ENCODE results near the gene ITGA6. TPM values are rescaled to one million over a fixed set of nuclear protein-coding genes. Genes with fewer than 3 reads are reported as not detected.

ITGA6 gene
- polyA plus RNA-seq, 1 donor from 2014 or later = 14.4 TPM

GRCh38 chr2:172484706-172485105, 57.3 kb downstream of the ITGA6 start:
- H3K9ac ChIP-seq (ENCODE audit: low read length) = no peak overlapping the region
- H3K27ac ChIP-seq (ENCODE audit: low read length) = no peak overlapping the region
- H3K4me3 ChIP-seq (ENCODE audit: low read length) = no peak overlapping the region

GRCh38 chr2:172488556-172488955, 61.2 kb downstream of the ITGA6 start:
- no peak overlapping the region for H3K4me2 ChIP-seq (ENCODE audit: low read length)
- H3K4me3 ChIP-seq (ENCODE audit: low read length) = no peak overlapping the region
- H3K27ac ChIP-seq (ENCODE audit: low read length) = no peak overlapping the region
- no peak for TF ChIP-seq TAF1 (IDR thresholded peaks at IDR 0.05; ENCODE audit: low read depth)
- TF ChIP-seq EZH2 (IDR thresholded peaks at IDR 0.05; ENCODE audit: borderline replicate concordance, insufficient read depth, low read length, poor library complexity, severe bottlenecking) = no peak
- no peak for TF ChIP-seq RAD21 (conservative IDR thresholded peaks at IDR 0.05)
- TF ChIP-seq SMC3 (conservative IDR thresholded peaks at IDR 0.05; ENCODE audit: poor library complexity) = no peak
- no peak for TF ChIP-seq MXI1 (conservative IDR thresholded peaks at IDR 0.05; ENCODE audit: poor library complexity, severe bottlenecking)
- TF ChIP-seq POLR2AphosphoS5 (IDR thresholded peaks at IDR 0.05) = no peak
- TF ChIP-seq EP300 (conservative IDR thresholded peaks at IDR 0.05; ENCODE audit: poor library complexity, severe bottlenecking) = no peak
- TF ChIP-seq, protein P1, sequence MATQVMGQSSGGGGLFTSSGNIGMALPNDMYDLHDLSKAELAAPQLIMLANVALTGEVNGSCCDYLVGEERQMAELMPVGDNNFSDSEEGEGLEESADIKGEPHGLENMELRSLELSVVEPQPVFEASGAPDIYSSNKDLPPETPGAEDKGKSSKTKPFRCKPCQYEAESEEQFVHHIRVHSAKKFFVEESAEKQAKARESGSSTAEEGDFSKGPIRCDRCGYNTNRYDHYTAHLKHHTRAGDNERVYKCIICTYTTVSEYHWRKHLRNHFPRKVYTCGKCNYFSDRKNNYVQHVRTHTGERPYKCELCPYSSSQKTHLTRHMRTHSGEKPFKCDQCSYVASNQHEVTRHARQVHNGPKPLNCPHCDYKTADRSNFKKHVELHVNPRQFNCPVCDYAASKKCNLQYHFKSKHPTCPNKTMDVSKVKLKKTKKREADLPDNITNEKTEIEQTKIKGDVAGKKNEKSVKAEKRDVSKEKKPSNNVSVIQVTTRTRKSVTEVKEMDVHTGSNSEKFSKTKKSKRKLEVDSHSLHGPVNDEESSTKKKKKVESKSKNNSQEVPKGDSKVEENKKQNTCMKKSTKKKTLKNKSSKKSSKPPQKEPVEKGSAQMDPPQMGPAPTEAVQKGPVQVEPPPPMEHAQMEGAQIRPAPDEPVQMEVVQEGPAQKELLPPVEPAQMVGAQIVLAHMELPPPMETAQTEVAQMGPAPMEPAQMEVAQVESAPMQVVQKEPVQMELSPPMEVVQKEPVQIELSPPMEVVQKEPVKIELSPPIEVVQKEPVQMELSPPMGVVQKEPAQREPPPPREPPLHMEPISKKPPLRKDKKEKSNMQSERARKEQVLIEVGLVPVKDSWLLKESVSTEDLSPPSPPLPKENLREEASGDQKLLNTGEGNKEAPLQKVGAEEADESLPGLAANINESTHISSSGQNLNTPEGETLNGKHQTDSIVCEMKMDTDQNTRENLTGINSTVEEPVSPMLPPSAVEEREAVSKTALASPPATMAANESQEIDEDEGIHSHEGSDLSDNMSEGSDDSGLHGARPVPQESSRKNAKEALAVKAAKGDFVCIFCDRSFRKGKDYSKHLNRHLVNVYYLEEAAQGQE (IDR thresholded peaks at IDR 0.05; ENCODE audit: borderline replicate concordance) = no peak
- no peak for TF ChIP-seq CTCF (IDR thresholded peaks at IDR 0.05; ENCODE audit: poor library complexity, severe bottlenecking)
- no peaks in the 10 kb centered on the region for H3K27me3 ChIP-seq (ENCODE audit: insufficient read depth, low read depth, low read length)
- no peaks in the 10 kb centered on the region for H3K79me2 ChIP-seq (replicated peaks; ENCODE audit: insufficient read depth, low read length)
- H3K9ac ChIP-seq (ENCODE audit: low read length) = no peak overlapping the region
- no peaks in the 10 kb centered on the region for H3F3A ChIP-seq (ENCODE audit: insufficient read depth, low read length, poor library complexity, severe bottlenecking)
- peaks cover 8% of the 10 kb centered on the region for H3K36me3 ChIP-seq (ENCODE audit: insufficient read depth, low read length)
- H3K9me3 ChIP-seq (ENCODE audit: low read length) = no peaks in the 10 kb centered on the region
- no peaks in the 10 kb centered on the region for H3K9me2 ChIP-seq (ENCODE audit: insufficient read depth, low read length)
- no peaks in the 10 kb centered on the region for H4K20me1 ChIP-seq (ENCODE audit: insufficient read depth)
- H2AFZ ChIP-seq (ENCODE audit: low read depth, low read length) = no peak overlapping the region

More at GRCh38 chr2:172484706-172485105, 57.3 kb downstream of the ITGA6 start:
- no peaks in the 10 kb centered on the region for H3K9me2 ChIP-seq (ENCODE audit: insufficient read depth, low read length)
- H3K4me2 ChIP-seq (ENCODE audit: low read length) = no peak overlapping the region
- no peaks in the 10 kb centered on the region for H4K20me1 ChIP-seq (ENCODE audit: insufficient read depth)
- H3K9me3 ChIP-seq (ENCODE audit: low read length) = no peaks in the 10 kb centered on the region
- H3K36me3 ChIP-seq (ENCODE audit: insufficient read depth, low read length) = no peaks in the 10 kb centered on the region
- H3K27me3 ChIP-seq (ENCODE audit: insufficient read depth, low read depth, low read length) = no peaks in the 10 kb centered on the region
- H2AFZ ChIP-seq (ENCODE audit: low read depth, low read length) = no peak overlapping the region
- no peaks in the 10 kb centered on the region for H3K79me2 ChIP-seq (replicated peaks; ENCODE audit: insufficient read depth, low read length)
- TF ChIP-seq SMC3 (conservative IDR thresholded peaks at IDR 0.05; ENCODE audit: poor library complexity) (no peak), EP300 (conservative IDR thresholded peaks at IDR 0.05; ENCODE audit: poor library complexity, severe bottlenecking) (no peak), RAD21 (conservative IDR thresholded peaks at IDR 0.05) (no peak), MXI1 (conservative IDR thresholded peaks at IDR 0.05; ENCODE audit: poor library complexity, severe bottlenecking) (no peak), TAF1 (IDR thresholded peaks at IDR 0.05; ENCODE audit: low read depth) (no peak), CTCF (IDR thresholded peaks at IDR 0.05; ENCODE audit: poor library complexity, severe bottlenecking) (no peak), POLR2AphosphoS5 (IDR thresholded peaks at IDR 0.05) (no peak), EZH2 (IDR thresholded peaks at IDR 0.05; ENCODE audit: borderline replicate concordance, insufficient read depth, low read length, poor library complexity, severe bottlenecking) (no peak)
- TF ChIP-seq, protein P1 (IDR thresholded peaks at IDR 0.05; ENCODE audit: borderline replicate concordance) = no peak
- H3F3A ChIP-seq (ENCODE audit: insufficient read depth, low read length, poor library complexity, severe bottlenecking) = no peaks in the 10 kb centered on the region

Measured in neural cell (in vitro differentiated cells).